Natural killer cell (primary cell): Measurements from ENCODE around the gene SEMA4B. TPM values are rescaled to one million over a fixed set of nuclear protein-coding genes. Genes with fewer than 3 reads are reported as not detected.

ENCODE experiments used
- ATAC-seq, 3 donors: fragments of 150-1000 bp in 2 of 3; fragments of 200-7000 bp in 1 of 3; cut with Tn5 transposase; 1 replicate in 1 of 3; 2 replicates in 2 of 3; pipeline ENCODE4 v1.10.0; 2021; ENCODE audit warnings: mild to moderate bottlenecking in 2 of 3, moderate library complexity in 2 of 3
- DNase-seq, 2 donors: peaks; one replicate each; pipeline versions ENCODE4 v3.0.0 to v3.0.0-alpha.2; 2013 to 2021; ENCODE audit warnings: mixed read lengths in 1 of 2
- H3K27ac ChIP-seq: one replicate; pipeline ENCODE4 v1.5.1; 2013; ENCODE audit warnings: mild to moderate bottlenecking, low read length
- H3K27me3 ChIP-seq: one replicate; pipeline ENCODE4 v1.6.1; 2013; ENCODE audit warnings: low read length; ENCODE audit not compliant: control insufficient read depth, insufficient read depth
- H3K36me3 ChIP-seq: one replicate; pipeline ENCODE4 v1.6.1; 2013; ENCODE audit warnings: low read length; ENCODE audit not compliant: control insufficient read depth, insufficient read depth
- H3K4me1 ChIP-seq: one replicate; pipeline ENCODE4 v1.6.1; 2013; ENCODE audit warnings: low read length; ENCODE audit not compliant: control insufficient read depth, insufficient read depth
- H3K4me3 ChIP-seq: one replicate; pipeline ENCODE4 v1.5.1; 2013; ENCODE audit warnings: low read length
- H3K9me3 ChIP-seq: one replicate; pipeline ENCODE4 v1.6.1; 2013; ENCODE audit warnings: low read length; ENCODE audit not compliant: control insufficient read depth, insufficient read depth
- H3K27ac Mint-ChIP-seq, 2 donors: one replicate each; pipeline ENCODE4 v1.8.0; 2022; ENCODE audit warnings: mild to moderate bottlenecking in 2 of 2, mixed read lengths in 2 of 2, moderate library complexity in 1 of 2
- H3K27me3 Mint-ChIP-seq, 2 donors: one replicate each; pipeline ENCODE4 v1.8.0; 2022; ENCODE audit warnings: low read depth in 2 of 2, mixed read lengths in 2 of 2
- H3K36me3 Mint-ChIP-seq: one replicate; pipeline ENCODE4 v1.8.0; 2022; ENCODE audit warnings: mixed read lengths
- H3K4me1 Mint-ChIP-seq, 2 donors: one replicate each; pipeline ENCODE4 v1.8.0; 2022; ENCODE audit warnings: mixed read lengths in 2 of 2
- H3K4me3 Mint-ChIP-seq: one replicate; pipeline ENCODE4 v1.8.0; 2022; ENCODE audit warnings: mild to moderate bottlenecking, moderate library complexity, mixed read lengths
- H3K9me3 Mint-ChIP-seq, 2 donors: one replicate each; pipeline ENCODE4 v1.8.0; 2022; ENCODE audit warnings: mixed read lengths in 2 of 2
- CTCF ChIP-seq: fragments of 200-600 bp; IDR thresholded peaks from one replicate; pipeline ENCODE4 v1.8.0; 2022; ENCODE audit warnings: antibody characterized with exemption
- whole genome bisulfite sequencing: methylation state at CpG from one replicate; pipeline ENCODE4 v1.1.7; 2013; ENCODE audit warnings: missing lambda C conversion rate; ENCODE audit not compliant: insufficient coverage; 5-methylcytosine and 5-hydroxymethylcytosine counted together
- intact Hi-C: fragments of 100-400 bp; cut with micrococcal nuclease; formaldehyde crosslinking; loops from one replicate; pipeline ENCODE4 v1.14.2; 2022
- total RNA-seq, 4 donors: library from RNA; stranded (reverse); fragments of 120-200 nt in 1 of 4; gene quantifications; one replicate each; pipeline versions ENCODE4 v1.2.3 to v1.2.4, GENCODE V29; 2013 to 2022

The SEMA4B gene
- total RNA-seq, 3 donors from 2014 or later (not counting 1 experiment from before 2014, with no cell fraction given) = 13.1 to 28.1 (median 25.0) TPM

GRCh38 chr15:90173372-90173771 is 27.8 kb upstream of the SEMA4B start:
- H3K27me3 Mint-ChIP-seq = no peaks in the 10 kb centered on the region
- intact Hi-C loops = no loop called here
- DNase-seq (no peak), ATAC-seq (no peak)
- H3K27ac ChIP-seq = no peak overlapping the region
- H3K27ac Mint-ChIP-seq = no peak overlapping the region
- H3K9me3 ChIP-seq = no peaks in the 10 kb centered on the region
- H3K27me3 ChIP-seq = no peaks in the 10 kb centered on the region
- H3K4me3 ChIP-seq = no peak overlapping the region
- no peaks in the 10 kb centered on the region for H3K36me3 Mint-ChIP-seq
- H3K4me1 ChIP-seq = peaks cover 3% of the 10 kb centered on the region
- 91% methylated on average over 7 of the region's 7 CpGs for WGBS
- peaks cover under 1 to 2% of the 10 kb centered on the region in 2 donors for H3K4me1 Mint-ChIP-seq
- TF ChIP-seq CTCF = no peak
- H3K36me3 ChIP-seq = no peaks in the 10 kb centered on the region
- no peaks in the 10 kb centered on the region for H3K9me3 Mint-ChIP-seq
- no peak overlapping the region for H3K4me3 Mint-ChIP-seq

- Mint-ChIP-seq H3K36me3 (no peaks in the 10 kb centered on the region), H3K4me3 (no peak overlapping the region), H3K4me1 (peaks cover 10 to 11% of the 10 kb centered on the region in 2 donors), H3K27me3 (peaks cover 0 to 3% of the 10 kb centered on the region in 2 donors), H3K9me3 (no peaks in the 10 kb centered on the region), H3K27ac (no peak overlapping the region)
- ATAC-seq (no peak), DNase-seq (no peak)
- Histone ChIP-seq H3K27ac (no peak overlapping the region), H3K4me1 (peaks cover 12% of the 10 kb centered on the region), H3K27me3 (no peaks in the 10 kb centered on the region), H3K4me3 (no peak overlapping the region), H3K36me3 (no peaks in the 10 kb centered on the region), H3K9me3 (no peaks in the 10 kb centered on the region)
- intact Hi-C loops = no loop called here
- no peak for TF ChIP-seq CTCF
- WGBS = 93% methylated on average over 25 of the region's 25 CpGs
Measured at GRCh38 chr15:90174140-90174875, 26.8 kb upstream of the SEMA4B start.

GRCh38 chr15:90177012-90177411 is 24.1 kb upstream of the SEMA4B start:
- no peak for ATAC-seq
- Histone ChIP-seq H3K27me3 (no peaks in the 10 kb centered on the region), H3K36me3 (no peaks in the 10 kb centered on the region), H3K27ac (no peak overlapping the region), H3K9me3 (no peaks in the 10 kb centered on the region), H3K4me3 (no peak overlapping the region), H3K4me1 (peaks cover 15% of the 10 kb centered on the region)
- peaks cover 14% of the 10 kb centered on the region in 2 donors for H3K4me1 Mint-ChIP-seq
- DNase-seq = no peak
- no peak overlapping the region for H3K27ac Mint-ChIP-seq
- no peak for TF ChIP-seq CTCF
- no peak overlapping the region for H3K4me3 Mint-ChIP-seq
- intact Hi-C loops = no loop called here
- H3K27me3 Mint-ChIP-seq = peaks cover 0 to 6% of the 10 kb centered on the region in 2 donors
- 97% methylated on average over 9 of the region's 9 CpGs for WGBS
- H3K36me3 Mint-ChIP-seq = no peaks in the 10 kb centered on the region
- H3K9me3 Mint-ChIP-seq = no peaks in the 10 kb centered on the region
